Erythroblast (primary cell): ENCODE measurements around the gene BSCL2.

Experiments
- GATA1 ChIP-seq: IDR thresholded peaks from 2 replicates; pipeline ENCODE4 v1.6.1; 2011; ENCODE audit warnings: low read depth, mild to moderate bottlenecking, control low read depth, low read length, moderate library complexity
- POLR2A ChIP-seq: IDR thresholded peaks from 2 replicates; pipeline ENCODE4 v1.6.1; 2011; ENCODE audit warnings: mild to moderate bottlenecking, low read length

DNA sequence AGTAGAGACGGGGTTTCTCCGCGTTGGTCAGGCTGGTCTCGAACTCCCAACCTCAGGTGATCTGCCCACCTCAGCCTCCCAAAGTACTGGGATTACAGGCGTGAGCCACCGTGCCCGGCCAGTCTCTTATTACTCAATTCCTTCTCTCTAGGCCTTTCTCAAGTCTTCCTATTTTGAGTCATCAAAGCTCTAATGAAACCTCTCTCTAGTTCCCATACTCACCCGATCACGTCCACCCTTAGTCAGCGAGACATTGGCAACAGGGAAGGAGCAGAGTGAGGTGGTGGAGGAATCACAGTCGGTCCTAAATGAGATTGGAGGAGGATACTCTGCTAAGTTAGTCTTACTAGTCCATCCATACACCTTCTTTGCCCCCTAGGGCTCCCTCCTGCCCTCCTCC, 5.0 kb downstream of the BSCL2 start:
- TF ChIP-seq POLR2A (no peak), GATA1 (no peak)
